GM03348 (cell line): Measurements from ENCODE around the gene POLR3B.
"Not testable (repeated sequence)": the region's sequence is repeated elsewhere in the genome, so short reads cannot be mapped to it uniquely, and the experiment has no call there.

Experiments used
- DNase-seq: peaks from one replicate; pipeline ENCODE4 v3.0.0; 2012; ENCODE audit warnings: low spot score

POLR3B gene

DNA sequence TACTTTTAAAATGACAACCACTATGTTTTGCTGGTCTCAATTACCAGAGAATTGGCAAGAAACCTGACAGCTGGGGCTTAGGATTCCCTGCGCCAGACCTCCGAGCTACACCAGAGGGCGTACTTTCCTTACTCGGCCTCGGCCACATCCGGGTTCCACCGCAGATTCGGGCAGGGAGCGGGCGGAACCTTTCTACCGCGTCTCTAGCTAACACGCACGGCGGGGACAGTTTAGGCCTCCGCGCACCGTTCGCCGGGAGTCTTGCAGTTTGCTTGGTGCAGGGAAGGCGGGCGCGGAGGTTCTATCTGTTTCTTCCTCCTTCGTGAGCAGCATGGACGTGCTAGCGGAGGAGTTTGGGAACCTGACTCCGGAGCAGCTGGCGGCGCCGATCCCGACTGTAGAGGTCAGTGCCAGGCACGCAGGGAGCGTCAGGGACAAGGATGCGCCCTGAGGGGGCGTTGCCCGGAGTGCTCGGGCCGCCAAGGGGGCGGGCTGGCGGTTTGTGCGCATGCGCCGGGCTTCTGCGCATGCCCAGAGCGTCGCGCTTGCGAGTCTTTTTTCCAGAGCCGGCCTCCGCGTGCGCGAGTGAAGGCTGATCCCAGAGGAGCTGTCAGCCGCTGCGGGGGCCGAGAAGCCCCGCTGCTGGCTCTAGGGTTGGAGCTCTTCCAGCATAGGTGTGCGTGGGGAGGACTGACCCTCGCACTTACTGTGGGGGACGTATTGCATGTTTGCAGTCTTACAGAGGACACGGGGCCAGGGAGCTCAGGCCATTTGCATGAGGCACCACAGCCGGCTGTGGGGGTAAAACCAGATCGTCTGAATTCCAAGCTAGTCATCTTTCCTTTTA is at the start of gene POLR3B:
Gene POLR3B, plus strand, starts transcription at position 200 of the 847 bp plus-strand sequence. Its CDS starts 132 bp downstream, at position 332.
- peak; percentile 97 for DNase-seq

DNA sequence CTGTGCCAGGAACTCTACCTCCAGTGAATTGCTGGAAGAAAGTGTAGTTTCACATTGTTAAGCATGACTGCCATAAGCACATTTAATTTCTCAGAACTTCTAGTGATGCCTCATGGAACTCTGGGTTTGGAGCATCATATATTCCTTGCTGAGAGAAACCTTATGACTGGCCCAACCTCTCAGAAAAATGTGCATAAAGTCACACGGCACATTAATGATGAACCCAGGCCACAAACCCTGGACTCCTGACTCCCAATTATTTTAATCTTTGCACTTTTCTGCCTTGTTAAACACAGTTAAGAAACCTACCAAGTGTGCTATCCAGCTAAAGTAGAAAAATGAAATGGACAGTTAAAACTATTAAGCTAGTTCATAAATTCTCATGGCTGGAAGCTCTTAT is 49.4 kb upstream of the POLR3B start:
- no peak for DNase-seq

DNA sequence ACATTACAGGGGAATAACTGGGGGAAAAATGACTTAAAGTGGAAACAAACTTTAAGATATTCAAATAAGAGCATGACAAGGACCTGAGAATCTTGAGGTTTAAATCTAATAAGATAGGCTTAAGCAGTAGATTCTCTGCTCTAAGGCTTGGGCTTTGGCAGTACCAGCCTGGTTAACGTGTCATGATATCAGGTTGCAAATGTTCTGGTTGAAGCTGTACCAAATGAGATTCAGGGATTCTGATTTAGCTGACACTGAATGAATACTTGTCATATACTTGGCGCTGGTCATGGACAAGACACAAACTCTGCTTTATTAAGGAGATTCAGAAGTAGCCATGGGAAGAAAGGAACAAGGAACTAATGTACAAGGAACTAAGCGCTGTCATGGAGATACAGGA is 48.9 kb upstream of the POLR3B start:
- no peak for DNase-seq

DNA sequence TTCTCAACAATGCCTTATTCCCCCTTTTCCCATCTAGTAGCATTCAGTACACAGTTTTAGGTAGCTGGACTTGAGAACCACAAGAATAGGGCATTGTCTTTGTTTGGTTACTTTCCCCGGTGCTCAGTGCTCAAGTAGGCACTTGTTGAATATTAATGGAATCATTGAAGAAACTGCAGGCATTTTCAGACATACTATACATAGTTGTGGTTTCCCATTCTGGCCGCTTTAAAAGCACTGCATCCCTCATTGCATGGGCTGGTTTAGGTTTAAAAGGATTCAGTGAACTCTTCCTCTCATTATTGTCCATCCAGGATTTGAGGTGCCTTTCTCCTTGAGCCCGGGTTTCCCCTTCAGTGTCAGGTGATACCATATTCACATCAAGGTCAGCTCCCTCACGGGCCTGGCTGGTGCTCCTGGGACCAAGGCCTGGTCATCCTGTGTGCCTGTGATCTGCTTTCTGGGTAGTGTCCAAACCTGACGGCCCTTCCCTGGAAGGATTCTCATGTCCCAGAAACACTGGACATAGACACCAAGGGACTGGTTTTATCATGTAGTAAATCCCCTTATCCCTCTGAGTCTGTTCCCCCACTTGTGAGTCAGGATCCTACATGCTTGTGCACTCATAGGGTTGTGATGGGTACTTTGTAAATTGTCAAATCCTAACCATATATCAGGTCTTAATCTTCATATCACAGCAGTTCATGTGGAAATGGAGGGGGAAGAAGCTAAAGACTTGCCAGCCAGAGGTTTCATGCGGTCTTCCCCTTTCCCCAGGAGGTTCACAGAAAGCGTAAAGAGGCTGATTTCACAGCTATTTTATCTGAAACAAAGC is 47.7 kb upstream of the POLR3B start:
- peak; percentile 82 for DNase-seq

DNA sequence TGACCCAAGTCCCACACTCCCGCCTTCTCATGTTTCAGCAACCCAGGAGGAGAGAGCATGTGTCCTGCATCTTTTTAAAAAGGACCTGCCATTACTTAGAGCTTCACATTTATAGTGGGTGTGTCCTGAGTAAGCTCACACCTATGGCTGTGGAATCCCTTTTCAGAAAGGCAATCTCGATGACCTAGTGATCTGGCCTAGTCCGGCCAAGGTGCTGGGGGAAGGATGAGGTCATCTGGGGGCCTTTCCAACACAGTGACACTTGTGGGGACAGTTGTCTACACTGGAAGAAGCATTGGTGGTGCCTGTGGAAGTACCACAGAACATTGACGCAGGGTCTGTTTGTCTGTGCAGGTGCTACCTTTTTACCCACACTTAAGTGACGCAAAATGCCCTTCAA is 46.9 kb upstream of the POLR3B start:
- DNase-seq = no peak

DNA sequence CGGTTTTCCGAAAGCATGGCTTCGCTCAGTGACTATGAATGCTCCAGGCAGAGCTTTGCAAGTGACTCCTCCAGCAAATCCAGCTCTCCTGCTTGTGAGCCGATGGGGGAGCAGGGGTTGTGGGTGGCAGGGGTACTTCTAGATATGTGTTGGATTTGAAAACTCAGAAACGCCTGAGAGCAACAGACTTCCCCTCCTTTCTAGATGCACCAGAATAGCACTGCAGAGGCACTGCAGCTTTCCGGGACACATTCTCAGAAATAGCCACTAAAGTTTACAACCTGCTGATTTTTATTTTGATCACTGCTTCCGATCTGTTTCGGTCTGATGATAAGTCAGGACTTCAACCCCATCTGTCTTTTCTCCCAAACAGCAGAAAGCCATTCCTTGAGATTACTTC is 46.4 kb upstream of the POLR3B start:
- DNase-seq = no peak

DNA sequence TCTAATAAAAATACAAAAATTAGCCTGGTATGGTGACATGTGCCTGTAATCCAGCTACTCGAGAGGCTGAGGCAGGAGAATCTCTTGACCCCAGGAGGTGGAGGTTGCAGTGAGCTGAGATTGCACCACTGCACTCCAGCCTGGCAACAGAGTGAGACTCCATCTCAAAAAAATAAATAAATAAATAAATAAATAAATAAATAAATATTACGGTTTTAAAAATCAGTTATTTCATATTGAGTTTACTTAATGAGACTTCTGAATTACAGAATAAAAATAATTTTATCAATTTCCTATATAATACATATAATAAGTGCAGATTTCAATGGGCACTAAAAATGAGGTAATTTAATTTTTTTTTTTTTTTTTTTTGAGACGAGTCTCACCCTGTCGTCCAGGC is 44.1 kb upstream of the POLR3B start:
- not testable (repeated sequence) for DNase-seq

DNA sequence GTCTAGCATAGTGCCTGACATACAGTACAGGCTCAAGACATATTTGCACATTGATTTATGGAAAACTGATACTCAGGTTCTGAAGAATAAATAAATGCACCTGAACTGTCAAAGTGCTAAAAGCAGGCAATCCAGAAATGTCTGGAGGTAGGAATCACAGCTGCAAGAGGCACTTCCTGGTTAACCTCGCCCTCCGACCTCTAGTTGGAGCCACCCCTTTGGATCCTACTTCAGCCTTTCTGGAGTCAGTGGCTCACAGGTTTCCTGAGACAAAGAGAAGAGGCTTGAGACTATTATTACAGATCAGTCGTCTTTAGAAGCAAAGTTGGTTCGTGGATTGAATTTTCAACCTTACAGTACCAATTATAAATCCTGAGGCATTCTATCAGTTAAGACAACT is 42.0 kb upstream of the POLR3B start:
- no peak for DNase-seq

DNA sequence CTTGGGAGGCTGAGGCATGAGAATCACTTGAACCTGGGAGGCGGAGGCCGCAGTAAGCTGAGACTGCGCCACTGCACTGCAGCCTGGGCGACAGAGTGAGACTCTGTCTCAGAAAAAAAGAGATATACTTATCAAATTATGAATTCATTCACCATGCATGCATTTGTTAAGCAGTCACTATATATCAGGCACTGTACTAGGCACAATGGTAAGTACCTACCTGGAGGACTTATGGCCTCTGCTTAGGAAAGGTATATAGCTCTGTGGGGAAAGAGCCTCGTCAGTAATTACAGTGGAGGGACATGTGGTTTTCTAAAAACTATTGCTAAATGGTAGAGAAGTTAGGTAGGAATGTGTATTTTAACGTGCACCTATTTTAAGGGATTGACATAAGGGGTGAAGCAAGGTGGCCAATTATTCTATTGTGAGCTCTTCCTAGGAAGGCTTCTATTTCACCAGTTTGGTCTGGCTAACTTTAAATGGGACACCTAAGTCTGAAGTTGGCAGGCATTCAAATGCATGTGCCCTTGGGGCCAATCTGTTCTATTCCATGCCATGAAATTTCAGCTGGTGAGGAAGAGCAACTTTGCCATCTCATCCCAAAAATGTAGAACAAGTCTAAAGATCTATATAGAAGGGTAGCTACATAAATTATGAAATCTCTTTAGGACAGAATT is 40.0 kb upstream of the POLR3B start:
- DNase-seq = no peak

DNA sequence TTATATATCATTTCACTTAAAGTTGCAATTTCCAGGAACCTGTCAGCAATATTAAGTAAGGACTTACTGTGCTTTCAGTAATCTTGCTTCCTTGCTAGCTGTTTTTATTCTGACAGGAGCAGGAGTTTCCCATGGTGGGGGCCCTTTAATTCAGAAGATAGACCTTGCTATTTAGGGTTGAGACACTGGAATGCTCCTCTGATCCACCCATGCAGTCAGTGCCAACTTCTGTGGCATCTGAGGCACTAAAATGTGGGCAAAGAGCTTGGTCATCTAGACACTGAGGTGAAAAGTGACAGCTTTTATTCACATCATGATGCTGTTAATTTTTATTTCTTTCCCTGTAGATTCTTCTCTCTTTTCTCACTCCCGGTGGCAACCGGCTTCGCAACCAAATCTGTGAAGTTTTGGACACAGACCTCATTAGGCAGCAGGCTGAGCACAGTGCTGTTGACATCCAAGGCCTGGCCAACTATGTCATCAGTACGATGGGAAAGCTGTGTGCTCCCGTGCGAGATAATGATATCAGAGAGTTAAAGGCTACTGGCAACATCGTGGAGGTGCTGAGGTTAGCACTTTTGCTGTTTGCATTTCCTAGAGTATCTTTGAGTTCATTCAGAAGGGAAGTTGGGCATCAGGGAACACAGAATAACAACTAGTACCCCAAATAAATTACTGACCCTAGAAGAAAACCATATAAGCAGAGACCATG is 36.3 kb upstream of the POLR3B start:
- no peak for DNase-seq

DNA sequence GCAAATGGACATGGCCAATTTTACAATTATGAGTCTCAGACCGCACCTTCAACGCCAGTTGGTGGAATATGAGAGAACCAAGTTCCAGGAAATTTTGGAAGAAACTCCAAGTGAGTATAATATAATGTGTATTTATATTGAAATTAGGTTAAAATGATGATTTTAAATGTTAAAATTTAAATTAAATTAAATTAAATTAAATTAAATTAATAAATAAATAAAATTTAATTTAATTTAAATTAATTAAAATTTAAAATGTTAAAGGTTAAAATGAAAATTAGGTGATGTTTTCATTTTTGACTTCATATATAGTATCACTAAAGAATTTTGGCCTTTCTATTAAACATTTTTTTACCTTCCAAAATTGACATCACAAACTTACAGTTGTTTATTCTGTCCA is 34.0 kb upstream of the POLR3B start:
- DNase-seq = no peak

DNA sequence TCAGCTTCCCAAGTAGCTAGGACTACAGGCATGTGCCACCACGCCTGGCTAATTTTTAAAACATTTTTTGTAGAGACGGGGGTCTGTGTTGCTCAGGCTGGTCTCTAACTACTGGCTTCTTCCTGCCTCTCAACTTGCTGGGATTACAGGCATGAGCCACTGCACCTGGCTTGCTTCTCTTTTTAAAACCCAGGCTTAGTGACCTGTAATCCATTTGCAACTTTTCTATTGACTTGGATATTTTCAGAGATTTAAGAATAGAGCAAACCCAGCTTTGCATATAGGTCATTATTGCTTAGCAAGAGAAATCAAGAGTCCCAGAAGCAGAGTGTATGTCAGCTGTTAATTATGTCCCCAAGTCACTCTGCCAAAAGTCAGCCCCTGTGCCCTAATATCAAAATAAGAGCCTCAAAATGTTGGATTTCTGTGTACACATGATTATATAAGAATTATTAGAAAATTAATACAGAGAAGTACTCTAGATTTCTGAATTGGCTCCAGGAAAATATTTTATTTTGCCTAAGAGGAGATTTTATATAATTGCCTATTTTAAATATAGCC is 30.2 kb upstream of the POLR3B start:
- no peak for DNase-seq

DNA sequence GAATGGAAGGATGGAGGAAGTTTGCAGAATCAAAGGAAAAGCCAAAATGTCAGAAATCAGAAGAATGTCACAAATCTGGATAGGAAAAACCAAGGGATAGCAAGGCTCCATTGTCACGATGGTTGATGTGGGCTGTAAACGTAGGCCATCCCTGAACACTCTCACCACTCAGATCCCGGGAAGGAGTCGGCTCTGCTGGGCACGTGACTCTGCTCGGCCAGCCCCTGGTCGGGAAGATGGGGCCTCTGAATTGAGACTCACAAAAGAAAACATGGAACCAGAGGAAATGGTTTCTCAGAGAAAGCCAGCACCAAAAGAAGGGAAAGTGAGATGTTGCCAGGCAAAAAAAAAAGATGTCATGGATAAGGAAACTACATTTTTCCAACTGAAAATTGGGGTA is 28.8 kb upstream of the POLR3B start:
- DNase-seq = no peak

DNA sequence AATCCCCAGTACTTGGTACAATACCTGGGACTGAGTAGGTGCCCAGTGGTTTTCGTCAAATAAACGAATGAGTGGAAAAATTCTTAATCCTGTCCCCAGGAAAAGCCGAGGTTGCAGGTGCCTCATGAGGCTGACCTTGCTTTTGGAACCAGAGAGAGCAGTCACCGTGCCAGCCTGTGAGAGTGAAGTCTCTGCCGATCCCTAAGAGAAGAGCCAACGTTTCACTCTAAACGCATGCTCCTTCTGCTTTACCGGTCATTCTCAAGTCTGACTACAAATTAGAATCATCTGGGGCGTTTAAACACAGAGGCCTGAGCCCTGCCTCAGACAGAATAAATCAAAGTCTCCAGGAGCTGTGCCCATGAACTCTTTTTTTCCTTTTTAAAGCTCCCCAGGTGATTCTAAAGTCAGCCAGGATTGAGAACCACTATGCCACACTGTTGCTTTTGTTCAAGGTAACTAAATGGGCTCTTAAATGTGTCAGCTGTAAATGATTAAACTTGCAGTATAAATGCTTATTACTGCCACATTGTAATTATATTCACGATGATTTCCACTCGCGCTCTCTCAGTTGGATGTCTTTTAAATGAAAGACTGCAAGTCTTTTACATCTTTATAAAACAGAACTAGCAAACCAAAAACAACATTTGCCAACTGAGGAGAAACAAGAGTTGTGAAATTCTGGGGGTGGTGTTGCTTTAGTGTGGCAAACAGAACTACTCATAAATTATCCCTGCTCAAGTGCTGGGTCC is 28.1 kb upstream of the POLR3B start:
- peak; percentile 21 for DNase-seq

DNA sequence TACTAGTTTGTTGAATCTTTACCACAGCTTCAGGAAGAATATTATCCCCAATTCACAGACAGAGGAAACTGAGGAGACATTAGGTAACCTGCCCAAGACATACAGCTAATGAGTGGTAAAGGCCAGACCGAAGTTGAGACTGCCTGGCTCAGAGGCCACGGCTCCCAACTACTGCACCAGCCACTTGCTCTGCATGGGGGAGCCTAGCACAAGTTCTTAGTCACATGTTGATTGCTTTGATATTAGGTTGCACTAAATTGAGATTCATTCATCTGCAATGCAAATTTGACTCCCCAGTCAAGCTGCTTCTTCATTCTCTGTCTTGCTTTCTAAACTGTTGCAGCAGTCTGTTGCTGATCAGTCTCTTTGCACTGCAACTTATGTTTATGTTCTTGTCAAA is 25.9 kb upstream of the POLR3B start:
- no peak for DNase-seq

DNA sequence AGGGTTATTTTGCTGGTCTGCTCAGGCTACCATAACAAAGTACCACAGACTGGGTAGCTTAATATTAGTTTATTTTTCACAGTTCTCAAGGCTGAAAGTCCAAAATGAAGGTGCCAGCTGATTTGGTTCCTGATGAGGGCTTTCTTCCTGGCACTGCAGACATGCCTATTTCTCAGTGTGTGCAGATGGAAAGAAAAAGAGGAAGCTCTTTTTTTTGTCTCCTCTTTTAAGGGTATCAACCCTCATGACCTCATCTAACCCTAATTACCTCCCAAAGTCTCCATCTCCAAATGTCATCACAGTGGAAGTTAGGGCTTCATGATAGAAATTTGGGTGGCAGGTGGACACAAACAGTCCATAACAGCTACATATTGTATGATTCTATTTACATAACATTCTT is 25.0 kb upstream of the POLR3B start:
- DNase-seq = no peak

DNA sequence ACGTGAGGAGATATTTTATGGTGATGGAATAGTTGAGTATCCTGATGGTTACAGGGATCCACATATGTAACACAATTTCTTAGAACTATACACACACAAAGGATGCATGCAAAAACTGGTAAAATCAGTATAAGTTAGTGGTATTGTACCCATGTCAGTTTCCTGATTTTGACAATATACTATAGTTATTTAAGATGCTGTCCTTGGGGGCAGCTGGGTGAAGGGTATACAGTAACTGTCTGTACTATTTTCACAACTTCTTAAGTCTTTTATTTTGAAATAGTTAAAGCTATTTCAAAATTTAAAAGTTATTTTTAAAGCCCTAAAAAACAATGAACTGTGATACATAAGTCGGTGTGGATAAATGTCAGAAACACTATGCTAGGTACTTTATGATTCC is 24.5 kb upstream of the POLR3B start:
- DNase-seq = no peak

DNA sequence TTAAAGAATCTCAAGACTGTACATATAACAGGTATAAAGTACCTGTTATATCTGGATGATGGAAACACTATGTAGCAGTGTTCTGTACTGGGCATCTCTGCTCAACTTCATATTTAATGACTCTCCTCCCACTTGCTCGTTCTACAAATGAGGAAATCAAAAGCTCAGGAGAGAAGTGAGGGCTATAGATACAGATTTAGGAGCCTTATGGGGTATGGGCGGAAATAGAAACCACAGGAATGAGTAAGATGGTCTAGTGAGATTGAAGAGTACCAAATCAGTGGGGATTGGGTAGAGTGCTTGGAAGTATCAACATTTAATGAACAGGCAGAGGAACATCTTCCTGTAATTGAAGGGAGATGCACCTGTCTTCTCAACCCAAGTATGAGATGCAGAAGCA is 23.8 kb upstream of the POLR3B start:
- DNase-seq = no peak

DNA sequence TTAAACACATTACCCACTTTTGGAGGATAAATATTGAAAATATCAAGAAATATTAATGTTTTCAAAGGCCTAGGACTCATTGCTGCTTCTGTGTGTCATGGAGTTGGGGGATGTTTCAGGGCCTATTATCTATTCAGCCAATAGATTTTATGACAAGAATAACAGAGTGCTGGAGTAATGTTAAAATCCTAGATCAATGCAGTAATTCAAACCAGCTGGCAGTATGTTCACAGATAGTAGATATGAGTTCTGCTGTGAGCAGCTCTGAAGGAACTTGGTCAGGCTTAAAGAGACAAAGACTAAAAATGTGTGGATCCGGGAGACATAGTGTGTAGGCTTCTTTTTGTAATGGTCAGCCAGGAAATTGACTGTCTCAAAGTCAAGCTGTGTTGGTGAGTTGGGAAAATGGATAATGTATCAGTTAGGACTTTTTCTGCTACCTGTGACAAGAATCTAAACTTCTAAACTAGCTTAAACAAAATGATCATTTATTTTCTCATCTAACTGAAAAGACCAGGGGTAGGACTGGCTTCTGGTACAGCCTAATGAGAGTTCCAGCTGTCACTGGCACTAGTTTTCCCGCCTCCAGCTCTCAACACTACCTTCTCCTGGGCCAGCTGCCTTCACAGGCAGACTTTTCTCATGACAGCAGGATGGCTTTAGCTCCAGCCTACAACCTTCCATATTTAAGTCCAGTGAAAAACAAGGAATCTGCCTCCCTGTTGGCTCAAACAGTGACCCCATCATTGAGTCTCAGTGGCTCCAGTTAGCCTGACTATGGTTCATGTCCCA is 16.3 kb upstream of the POLR3B start:
- peak; percentile 46 for DNase-seq
